ENCODE measurements around the gene LIF. TPM values are rescaled to one million over a fixed set of nuclear protein-coding genes. Genes with fewer than 3 reads are reported as not detected.

The LIF gene
- total and polyA plus RNA-seq, 2 donors (not counting 3 experiments of a cell fraction or from before 2014, with no cell fraction given), result 0.12 to 0.27 TPM

DNA sequence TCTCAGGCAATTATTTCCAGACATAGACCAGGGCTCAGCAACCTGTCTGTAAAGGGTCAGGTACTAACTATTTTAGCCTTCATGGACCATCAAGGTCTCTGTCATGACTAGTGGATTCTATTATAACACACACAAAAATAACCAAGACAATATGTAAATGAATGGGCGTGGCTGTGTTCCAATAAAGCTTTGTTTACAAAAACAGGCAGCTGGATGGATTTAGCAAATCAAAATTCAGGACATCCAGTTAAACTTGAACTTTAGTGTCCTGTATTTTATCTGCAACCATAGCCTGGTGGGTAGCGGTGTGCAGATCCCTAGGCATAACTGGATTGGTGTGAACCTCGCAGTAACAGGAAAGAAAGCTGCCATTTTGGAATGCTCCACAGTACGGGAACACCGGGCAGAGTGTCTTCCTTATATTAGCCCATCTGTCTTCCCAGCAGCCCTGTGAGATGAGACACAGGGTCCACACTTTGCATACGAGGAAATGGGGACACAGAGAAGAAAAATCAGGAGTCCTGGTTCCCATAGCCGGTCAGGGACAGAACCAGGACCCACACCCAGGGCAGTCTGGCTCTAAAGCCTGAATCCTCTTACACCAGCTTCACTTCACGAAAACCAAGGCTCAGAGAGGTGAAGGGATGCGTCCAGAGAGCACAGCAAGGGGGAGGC, 15.6 kb downstream of the LIF start:
- intact Hi-C loops (cut with micrococcal nuclease), result no loop called here
- H3K9me1 ChIP-seq (replicated peaks; ENCODE audit: control insufficient read depth, extremely low read depth, insufficient read depth, low read length), result no peaks in the 10 kb centered on the region
- no TSS peak for BruUV-seq (replicated peaks)
- no peaks in the 10 kb centered on the region for H3K36me3 ChIP-seq (ENCODE audit: control insufficient read depth in 2 of 2, extremely low read depth in 1 of 2, insufficient read depth in 2 of 2, low read length in 2 of 2)
- peaks cover 7 to 27% of the 10 kb centered on the region in 2 experiments for H3K27me3 ChIP-seq (ENCODE audit: control insufficient read depth in 2 of 2, insufficient read depth in 2 of 2, low read length in 2 of 2)
- H3K4me2 ChIP-seq (ENCODE audit: insufficient read depth, low read length), result no peak overlapping the region
- no peak overlapping the region for H3K27ac ChIP-seq (ENCODE audit: insufficient read depth, low read depth, low read length)
- CTCF ChIA-PET, result interaction anchor here (1.0 to 1.3 kb wide), 3 partner anchors 11 to 30 kb away, joined by 3 read pairs; no protein-coding TSS in a partner anchor
- POLR2A ChIA-PET, result no interaction called here
- H3K79me2 ChIP-seq (ENCODE audit: control insufficient read depth, insufficient read depth, low read length), result no peaks in the 10 kb centered on the region
- no peaks in the 10 kb centered on the region for H4K20me1 ChIP-seq (replicated peaks; ENCODE audit: control insufficient read depth, extremely low read depth, insufficient read depth, low read length)
- DNase-seq (ENCODE audit: low read depth, low spot score), result no peak
- TF ChIP-seq MAX (IDR thresholded peaks at IDR 0.05; ENCODE audit: insufficient read depth, insufficient read length) (no peak), GATA2 (IDR thresholded peaks at IDR 0.05; ENCODE audit: insufficient read depth, insufficient read length, low read depth, low read length) (no peak), FOS (IDR thresholded peaks at IDR 0.05; ENCODE audit: borderline replicate concordance, insufficient read depth, low read length) (no peak), POLR2A (IDR thresholded peaks at IDR 0.05; ENCODE audit: low read depth, low read length) (no peak), EZH2 (IDR thresholded peaks at IDR 0.05; ENCODE audit: borderline replicate concordance, low read depth, low read length, severe bottlenecking) (no peak), POLR2AphosphoS5 (IDR thresholded peaks at IDR 0.05; ENCODE audit: insufficient read depth, low read depth, low read length) (no peak), JUN (IDR thresholded peaks at IDR 0.05; ENCODE audit: borderline replicate concordance, insufficient read depth, insufficient read length, low read depth) (no peak), MYC (IDR thresholded peaks at IDR 0.05; ENCODE audit: low read depth, low read length) (no peak)
- TF ChIP-seq, protein P1, sequence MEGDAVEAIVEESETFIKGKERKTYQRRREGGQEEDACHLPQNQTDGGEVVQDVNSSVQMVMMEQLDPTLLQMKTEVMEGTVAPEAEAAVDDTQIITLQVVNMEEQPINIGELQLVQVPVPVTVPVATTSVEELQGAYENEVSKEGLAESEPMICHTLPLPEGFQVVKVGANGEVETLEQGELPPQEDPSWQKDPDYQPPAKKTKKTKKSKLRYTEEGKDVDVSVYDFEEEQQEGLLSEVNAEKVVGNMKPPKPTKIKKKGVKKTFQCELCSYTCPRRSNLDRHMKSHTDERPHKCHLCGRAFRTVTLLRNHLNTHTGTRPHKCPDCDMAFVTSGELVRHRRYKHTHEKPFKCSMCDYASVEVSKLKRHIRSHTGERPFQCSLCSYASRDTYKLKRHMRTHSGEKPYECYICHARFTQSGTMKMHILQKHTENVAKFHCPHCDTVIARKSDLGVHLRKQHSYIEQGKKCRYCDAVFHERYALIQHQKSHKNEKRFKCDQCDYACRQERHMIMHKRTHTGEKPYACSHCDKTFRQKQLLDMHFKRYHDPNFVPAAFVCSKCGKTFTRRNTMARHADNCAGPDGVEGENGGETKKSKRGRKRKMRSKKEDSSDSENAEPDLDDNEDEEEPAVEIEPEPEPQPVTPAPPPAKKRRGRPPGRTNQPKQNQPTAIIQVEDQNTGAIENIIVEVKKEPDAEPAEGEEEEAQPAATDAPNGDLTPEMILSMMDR (IDR thresholded peaks at IDR 0.05; ENCODE audit: extremely low read depth in 1 of 2, insufficient read depth in 1 of 2, low read depth in 1 of 2, low read length in 2 of 2), result no peak
- dilution Hi-C loops (cut with MboI; ENCODE audit: extremely low pct_ligation_motif_present, low sequenced_read_pairs), result no loop called here
- no peak for FAIRE-seq
- no peaks in the 10 kb centered on the region for H3K4me1 ChIP-seq (ENCODE audit: control insufficient read depth, extremely low read depth, insufficient read depth, low read length)
- no peak overlapping the region for H2AFZ ChIP-seq (ENCODE audit: low read depth, low read length)
- no peaks in the 10 kb centered on the region for H3K9me3 ChIP-seq (replicated peaks; ENCODE audit: control insufficient read depth, insufficient read depth, low read length)
- no peak overlapping the region for H3K9ac ChIP-seq (replicated peaks; ENCODE audit: extremely low read depth, insufficient read depth, low read length)
- no peak overlapping the region for H3K4me3 ChIP-seq (replicated peaks in 1 of 3; ENCODE audit: insufficient read depth in 1 of 3, low read depth in 1 of 3, low read length in 3 of 3)
